Stimulated activated CD8-positive, alpha-beta memory T cell treated with anti-CD3 and anti-CD28 coated beads, Interleukin-15, amount 100 ng/mL, for 48 hours (primary cell): ENCODE data around the gene GNB1.

ENCODE experiments used
- DNase-seq, 2 donors: peaks; one replicate each; pipeline ENCODE4 v3.0.0-alpha.2; 2020; ENCODE audit warnings: low read depth in 2 of 2

The GNB1 gene

GRCh38 chr1:1910651-1911331 is 19.9 kb upstream of the GNB1 start:
- no peak for DNase-seq

- no peak for DNase-seq
Measured at GRCh38 chr1:1910033-1910465, 19.2 kb upstream of the GNB1 start.

- no peak for DNase-seq
Measured at GRCh38 chr1:1908506-1908791, 17.6 kb upstream of the GNB1 start.

- no peak for DNase-seq
Measured at GRCh38 chr1:1907098-1907736, 16.3 kb upstream of the GNB1 start.

GRCh38 chr1:1906185-1907097 is 15.6 kb upstream of the GNB1 start:
- peak; percentile 47 to 62 for DNase-seq

- DNase-seq = no peak
Measured at GRCh38 chr1:1903224-1903623, 12.3 kb upstream of the GNB1 start.

GRCh38 chr1:1901641-1902294 is 10.9 kb upstream of the GNB1 start:
- no peak for DNase-seq

GRCh38 chr1:1900883-1901640 is 10.2 kb upstream of the GNB1 start:
- DNase-seq = no peak

- DNase-seq = no peak
Measured at GRCh38 chr1:1899967-1900327, 9.1 kb upstream of the GNB1 start.

- DNase-seq = no peak
Measured at GRCh38 chr1:1899266-1899966, 8.5 kb upstream of the GNB1 start.

GRCh38 chr1:1898246-1898933 is 7.5 kb upstream of the GNB1 start:
- DNase-seq = no peak

- DNase-seq = no peak
Measured at GRCh38 chr1:1895456-1896336, 4.8 kb upstream of the GNB1 start.

GRCh38 chr1:1895060-1895418 is 4.2 kb upstream of the GNB1 start:
- no peak for DNase-seq

GRCh38 chr1:1894354-1895059 is 3.6 kb upstream of the GNB1 start:
- DNase-seq = no peak

- DNase-seq = no peak
Measured at GRCh38 chr1:1893997-1894353, 3.1 kb upstream of the GNB1 start.

- DNase-seq = no peak
Measured at GRCh38 chr1:1893291-1893985, 2.6 kb upstream of the GNB1 start.

- DNase-seq = no peak
Measured at GRCh38 chr1:1892763-1893120, 1.9 kb upstream of the GNB1 start.

- no peak for DNase-seq
Measured at GRCh38 chr1:1892079-1892762, 1.3 kb upstream of the GNB1 start.
